ENCODE results near the gene KCNMA1.

- no peak for TF ChIP-seq CTCF (IDR thresholded peaks at IDR 0.05; ENCODE audit: insufficient read depth, low read length, poor library complexity, severe bottlenecking)
- no peak for TF ChIP-seq EZH2phosphoT487 (conservative IDR thresholded peaks at IDR 0.05; ENCODE audit: low read length)
Observed at GRCh38 chr10:77393821-77394501, 243.6 kb downstream of the KCNMA1 start.

Data from SU-DHL-6 (cell line).